HG03571 (cell line): Measurements from ENCODE around the gene TCTN3.
"Not testable (repeated sequence)": the region's sequence is repeated elsewhere in the genome, so short reads cannot be mapped to it uniquely, and the experiment has no call there.

Source experiments
- ATAC-seq: cut with Tn5 transposase; IDR thresholded peaks from one replicate; pipeline ENCODE4 v1.9.1; 2021; ENCODE audit not compliant: unreplicated experiment

TCTN3 gene

GRCh38 chr10:95691281-95691680 is 2.4 kb downstream of the TCTN3 start:
- no peak for ATAC-seq

GRCh38 chr10:95688648-95689047 is 5.1 kb downstream of the TCTN3 start:
- ATAC-seq, result no peak

- ATAC-seq, result no peak
These were observed 9.8 kb downstream of the TCTN3 start for GRCh38 chr10:95683966-95684365.

GRCh38 chr10:95675403-95676116 is 18.2 kb downstream of the TCTN3 start:
- ATAC-seq, result no peak

GRCh38 chr10:95674643-95675042 is 19.1 kb downstream of the TCTN3 start:
- no peak for ATAC-seq

GRCh38 chr10:95672641-95673040 is 21.1 kb downstream of the TCTN3 start:
- ATAC-seq, result not testable (repeated sequence)

- no peak for ATAC-seq
These were observed 29.2 kb downstream of the TCTN3 start for GRCh38 chr10:95664543-95664942.

GRCh38 chr10:95663496-95663895 is 30.2 kb downstream of the TCTN3 start:
- ATAC-seq, result no peak

GRCh38 chr10:95661818-95662217 is 31.9 kb downstream of the TCTN3 start:
- ATAC-seq, result no peak

GRCh38 chr10:95660283-95660682 is 33.4 kb downstream of the TCTN3 start:
- no peak for ATAC-seq

- ATAC-seq, result no peak
These were observed 36.5 kb downstream of the TCTN3 start for GRCh38 chr10:95657250-95657649.

- peak; percentile 86 for ATAC-seq
These were observed 37.2 kb downstream of the TCTN3 start, which contains the start of gene ALDH18A1 for GRCh38 chr10:95656291-95657164. Gene ALDH18A1, minus strand, starts transcription at chr10:95656711. Its CDS starts 3,334 bp downstream, at chr10:95653377.

GRCh38 chr10:95655571-95656290 is 38.0 kb downstream of the TCTN3 start:
- ATAC-seq, result peak; percentile 12

- ATAC-seq, result no peak
These were observed 39.8 kb downstream of the TCTN3 start for GRCh38 chr10:95653895-95654294.

- ATAC-seq, result no peak
These were observed 42.2 kb downstream of the TCTN3 start for GRCh38 chr10:95651346-95652060.

- no peak for ATAC-seq
These were observed 43.5 kb downstream of the TCTN3 start for GRCh38 chr10:95650232-95650631.

GRCh38 chr10:95648138-95648537 is 45.6 kb downstream of the TCTN3 start:
- no peak for ATAC-seq

- ATAC-seq, result no peak
These were observed 47.6 kb downstream of the TCTN3 start for GRCh38 chr10:95646160-95646559.

GRCh38 chr10:95644901-95645300 is 48.8 kb downstream of the TCTN3 start:
- ATAC-seq, result no peak

GRCh38 chr10:95640891-95641315 is 52.8 kb downstream of the TCTN3 start:
- ATAC-seq, result no peak

- no peak for ATAC-seq
These were observed 55.8 kb downstream of the TCTN3 start for GRCh38 chr10:95637911-95638310.
